ENCODE measurements around the gene CACNG6. TPM values are rescaled to one million over a fixed set of nuclear protein-coding genes. Genes with fewer than 3 reads are reported as not detected.
"Not testable (repeated sequence)": the region's sequence is repeated elsewhere in the genome, so short reads cannot be mapped to it uniquely, and the experiment has no call there.

CACNG6 gene
- total RNA-seq, 1 experiment from 2014 or later, result 0.38 TPM

DNA sequence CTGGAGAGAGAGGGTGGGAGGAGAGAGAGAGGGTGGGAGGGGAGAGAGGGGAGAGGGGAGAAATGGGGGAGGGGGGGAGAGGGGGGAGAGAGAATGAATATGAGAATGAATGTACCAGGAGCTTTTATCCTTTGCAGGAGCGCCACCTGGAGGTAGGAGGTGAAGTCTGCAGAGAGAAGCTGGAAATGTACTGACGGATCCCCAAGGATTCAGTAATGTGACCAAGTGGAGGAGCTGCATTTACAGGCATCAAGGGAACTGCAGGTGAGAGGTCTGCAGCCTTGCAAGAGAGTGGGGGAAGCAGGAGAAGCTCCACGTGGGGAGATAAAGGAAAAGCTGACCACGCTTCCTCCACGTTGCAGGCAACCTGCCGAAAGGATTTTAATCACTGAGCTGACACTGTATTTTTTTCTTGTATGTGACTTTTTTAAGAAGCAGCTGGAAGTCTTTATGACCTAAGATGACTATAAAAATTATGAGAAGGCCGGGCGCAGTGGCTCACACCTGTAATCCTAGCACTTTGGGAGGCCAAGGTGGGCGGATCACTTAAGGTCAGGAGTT is 38.6 kb downstream of the CACNG6 start:
- H3K36me3 ChIP-seq (replicated peaks; ENCODE audit: control insufficient read depth, insufficient read depth, low read length), result no peaks in the 10 kb centered on the region
- no peaks in the 10 kb centered on the region for H3K27me3 ChIP-seq (ENCODE audit: control insufficient read depth, insufficient read depth, low read length)
- peak; percentile 73 for DNase-seq
- no peak overlapping the region for H3K4me3 ChIP-seq (ENCODE audit: insufficient read depth, low read depth, low read length)

DNA sequence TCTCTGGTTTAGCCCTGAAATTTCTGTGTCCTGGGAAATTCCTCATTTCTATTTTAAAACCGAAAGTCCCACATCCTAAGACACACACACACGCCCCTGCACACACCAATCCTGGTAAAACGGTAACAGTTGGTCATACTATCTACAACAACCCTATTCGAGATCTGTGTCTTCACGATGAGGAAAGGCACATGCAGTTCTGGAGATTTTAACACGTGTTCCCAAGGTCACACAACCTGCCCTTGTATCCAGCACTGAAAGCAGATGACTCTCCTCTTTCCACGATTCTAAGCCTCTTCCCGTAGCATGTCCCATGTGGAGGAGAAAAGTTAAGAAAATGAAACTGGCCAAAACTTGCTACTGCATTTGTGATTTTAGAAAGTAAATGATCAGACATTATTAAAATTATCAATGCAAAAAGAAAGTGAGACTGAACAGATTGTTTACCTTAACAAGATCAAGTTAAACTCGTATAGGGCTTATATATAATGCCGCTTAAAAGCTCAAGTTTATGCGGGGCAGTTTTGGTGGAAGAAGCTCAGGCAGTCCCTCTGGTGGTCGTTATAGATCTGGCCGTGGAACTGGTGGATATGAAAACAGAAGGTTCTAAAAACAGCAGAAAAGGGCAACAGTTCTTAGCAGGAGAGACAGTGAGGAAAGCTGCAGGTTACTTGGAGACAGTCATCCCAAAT is 39.6 kb downstream of the CACNG6 start:
- Histone ChIP-seq H3K4me3 (ENCODE audit: insufficient read depth, low read depth, low read length) (no peak overlapping the region), H3K36me3 (replicated peaks; ENCODE audit: control insufficient read depth, insufficient read depth, low read length) (no peaks in the 10 kb centered on the region), H3K27me3 (ENCODE audit: control insufficient read depth, insufficient read depth, low read length) (no peaks in the 10 kb centered on the region)
- peak; percentile 38 for DNase-seq

DNA sequence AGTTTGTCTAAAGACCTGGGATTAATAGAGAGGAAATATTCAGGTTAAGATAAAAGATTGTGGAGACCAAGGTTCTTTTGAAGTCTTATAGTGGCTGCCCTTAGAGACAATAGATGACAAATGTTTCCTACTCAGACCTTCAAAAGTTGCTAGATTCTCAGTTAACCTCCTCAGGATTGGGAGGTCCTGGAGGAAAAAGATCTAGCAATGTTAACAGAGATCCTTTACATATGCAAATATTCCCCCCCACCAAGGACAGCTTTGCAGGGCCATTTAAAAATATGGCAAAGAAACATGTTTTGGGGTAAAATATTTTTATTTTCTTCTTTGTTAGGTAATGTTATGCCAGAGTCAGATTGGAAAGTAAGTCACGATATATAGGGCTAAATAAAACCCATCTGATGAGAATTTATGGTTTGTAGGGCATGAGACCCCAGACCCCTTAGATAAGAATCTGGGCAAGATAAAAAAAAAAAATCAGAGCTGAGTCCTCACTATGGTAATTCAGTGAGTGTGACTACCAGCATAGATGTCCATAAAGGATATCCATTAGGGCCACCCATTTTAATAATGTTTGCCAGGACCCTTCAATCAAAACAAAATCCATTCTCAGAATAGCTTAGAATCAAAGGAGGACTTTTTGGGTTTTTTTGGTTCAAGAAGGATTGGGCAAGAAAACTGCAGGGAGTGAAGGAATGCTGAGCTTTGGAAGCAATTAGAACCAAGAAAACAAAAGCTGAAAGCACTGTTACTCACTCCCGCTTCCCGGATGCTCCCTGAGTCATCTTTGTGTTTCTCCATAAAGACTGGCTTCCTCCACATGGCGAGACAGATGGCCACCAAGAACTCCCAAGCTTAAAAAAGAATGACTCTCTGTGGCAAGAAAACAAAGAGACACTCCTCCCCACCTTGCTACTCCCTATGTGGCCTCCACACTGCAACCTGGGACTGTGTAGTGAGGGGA is 44.1 kb downstream of the CACNG6 start:
- Histone ChIP-seq H3K4me3 (ENCODE audit: insufficient read depth, low read depth, low read length) (no peak overlapping the region; the same call in 1 of the 2 replicates), H3K36me3 (replicated peaks; ENCODE audit: control insufficient read depth, insufficient read depth, low read length) (no peaks in the 10 kb centered on the region), H3K27me3 (ENCODE audit: control insufficient read depth, insufficient read depth, low read length) (no peaks in the 10 kb centered on the region)
- DNase-seq, result peak; percentile 70

DNA sequence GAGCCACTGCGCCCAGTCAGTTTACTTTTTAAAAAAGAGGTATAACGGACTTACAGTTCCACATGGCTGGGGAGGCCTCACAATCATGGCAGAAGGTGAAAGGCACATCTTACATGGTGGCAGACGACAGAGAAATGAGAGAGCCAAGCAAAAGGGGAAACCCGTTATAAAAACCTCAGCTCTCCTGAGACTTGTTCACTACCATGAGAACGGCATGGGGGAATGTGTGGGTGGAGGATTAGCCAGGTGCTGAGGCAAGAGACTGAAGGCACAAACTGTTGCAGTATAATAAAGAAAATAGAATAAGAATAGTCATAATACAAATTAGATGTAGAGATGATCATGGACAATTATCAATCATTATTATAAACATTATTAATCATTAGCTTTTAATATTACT is 45.1 kb downstream of the CACNG6 start:
- not testable (repeated sequence) for H3K27me3 ChIP-seq (ENCODE audit: control insufficient read depth, insufficient read depth, low read length); H3K36me3 ChIP-seq (replicated peaks; ENCODE audit: control insufficient read depth, insufficient read depth, low read length); H3K4me3 ChIP-seq (ENCODE audit: insufficient read depth, low read depth, low read length); DNase-seq

DNA sequence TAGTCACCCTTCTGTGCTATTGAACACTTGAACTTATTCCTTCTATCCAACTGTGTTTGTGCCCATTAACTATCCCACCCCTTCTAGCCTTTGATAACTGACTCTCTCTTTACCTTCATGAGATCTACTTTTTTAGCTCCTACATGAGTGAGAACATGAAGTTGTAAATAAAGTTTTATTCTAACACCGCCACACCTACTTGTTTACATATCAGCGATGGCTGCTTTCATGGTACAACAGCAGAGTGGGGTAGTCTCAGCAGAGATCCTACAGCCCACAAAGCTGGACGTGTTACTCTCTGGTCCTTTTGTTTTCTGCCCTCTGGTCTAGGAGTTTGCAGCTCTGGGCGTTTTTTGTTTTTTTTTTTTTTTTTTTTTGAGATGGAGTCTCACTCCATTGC is 48.6 kb downstream of the CACNG6 start:
- H3K4me3 ChIP-seq (ENCODE audit: insufficient read depth, low read depth, low read length), result no peak overlapping the region
- no peak for DNase-seq
- no peaks in the 10 kb centered on the region for H3K27me3 ChIP-seq (ENCODE audit: control insufficient read depth, insufficient read depth, low read length)
- H3K36me3 ChIP-seq (replicated peaks; ENCODE audit: control insufficient read depth, insufficient read depth, low read length), result no peaks in the 10 kb centered on the region

DNA sequence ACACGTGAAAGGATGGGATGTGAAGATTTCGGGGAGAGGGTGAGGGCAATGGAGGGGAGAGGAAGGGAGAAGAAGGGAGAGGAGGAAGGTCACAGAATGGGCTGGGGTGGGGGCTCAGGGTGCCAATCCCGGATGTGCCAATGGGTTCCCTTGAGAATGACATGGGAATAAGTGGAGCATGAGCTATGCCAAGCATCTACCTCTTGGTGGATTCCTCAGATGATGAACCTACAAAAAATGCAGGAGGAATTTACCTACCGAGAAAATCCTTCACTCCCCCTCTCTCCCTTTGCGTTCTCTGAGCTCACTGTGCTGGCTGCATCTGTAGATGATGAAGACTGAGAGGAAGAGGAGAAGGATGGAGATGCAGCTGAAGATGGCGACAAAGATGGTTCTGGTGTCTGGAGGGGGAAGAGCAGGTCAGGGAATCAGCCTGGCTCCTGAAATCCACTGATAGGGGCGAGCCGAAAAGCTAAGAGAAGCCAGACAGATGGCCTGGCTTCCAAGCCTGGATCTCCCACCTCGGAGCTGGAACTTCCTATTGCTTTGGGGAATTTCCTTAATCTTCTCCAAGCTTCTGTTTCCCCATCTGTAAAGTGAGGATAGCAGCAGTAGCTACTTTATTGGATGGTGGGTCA is 50.7 kb downstream of the CACNG6 start:
- H3K4me3 ChIP-seq (ENCODE audit: insufficient read depth, low read depth, low read length), result no peak overlapping the region
- peak; percentile 37 for DNase-seq
- no peaks in the 10 kb centered on the region for H3K36me3 ChIP-seq (replicated peaks; ENCODE audit: control insufficient read depth, insufficient read depth, low read length)
- H3K27me3 ChIP-seq (ENCODE audit: control insufficient read depth, insufficient read depth, low read length), result no peaks in the 10 kb centered on the region

DNA sequence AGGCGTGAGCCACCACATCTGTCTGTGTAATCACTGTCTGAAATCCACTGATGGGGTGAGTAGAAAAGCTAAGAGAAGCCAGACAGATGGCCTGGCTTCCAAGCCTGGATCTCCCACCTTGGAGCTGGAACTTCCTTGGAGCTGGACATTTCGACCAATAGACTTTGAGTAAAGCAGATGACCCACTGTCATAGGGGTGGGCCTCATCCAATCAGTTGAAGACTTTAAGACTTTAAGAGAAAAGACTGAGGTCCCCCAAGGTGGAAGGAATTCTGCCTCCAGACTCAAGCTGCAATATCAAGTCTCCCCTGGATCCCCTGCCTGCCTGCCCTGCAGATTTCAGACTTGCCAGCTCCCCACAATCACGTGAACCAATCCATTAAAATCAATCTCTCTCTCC is 51.6 kb downstream of the CACNG6 start:
- no peak for DNase-seq
- Histone ChIP-seq H3K36me3 (replicated peaks; ENCODE audit: control insufficient read depth, insufficient read depth, low read length) (no peaks in the 10 kb centered on the region), H3K27me3 (ENCODE audit: control insufficient read depth, insufficient read depth, low read length) (no peaks in the 10 kb centered on the region), H3K4me3 (ENCODE audit: insufficient read depth, low read depth, low read length) (no peak overlapping the region)

DNA sequence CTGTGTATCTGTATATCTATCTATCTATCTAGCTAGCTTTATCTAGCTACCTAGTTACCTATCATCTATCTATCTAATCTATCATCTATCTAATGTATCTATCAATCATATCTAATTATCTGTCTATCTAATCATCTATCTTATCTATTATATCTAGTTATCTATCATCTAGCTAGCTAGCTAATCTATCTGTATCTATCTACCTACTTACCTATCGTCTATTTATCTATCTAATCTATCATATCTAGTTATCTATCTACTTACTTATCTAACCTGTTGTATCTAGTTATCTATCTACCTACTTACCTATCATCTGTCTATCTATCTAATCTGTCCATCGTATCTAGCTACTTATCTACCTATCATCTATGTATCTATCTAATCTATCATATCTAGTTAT is 54.3 kb downstream of the CACNG6 start:
- Histone ChIP-seq H3K27me3 (ENCODE audit: control insufficient read depth, insufficient read depth, low read length) (no peaks in the 10 kb centered on the region), H3K4me3 (ENCODE audit: insufficient read depth, low read depth, low read length) (no peak overlapping the region), H3K36me3 (replicated peaks; ENCODE audit: control insufficient read depth, insufficient read depth, low read length) (no peaks in the 10 kb centered on the region)
- DNase-seq, result no peak

DNA sequence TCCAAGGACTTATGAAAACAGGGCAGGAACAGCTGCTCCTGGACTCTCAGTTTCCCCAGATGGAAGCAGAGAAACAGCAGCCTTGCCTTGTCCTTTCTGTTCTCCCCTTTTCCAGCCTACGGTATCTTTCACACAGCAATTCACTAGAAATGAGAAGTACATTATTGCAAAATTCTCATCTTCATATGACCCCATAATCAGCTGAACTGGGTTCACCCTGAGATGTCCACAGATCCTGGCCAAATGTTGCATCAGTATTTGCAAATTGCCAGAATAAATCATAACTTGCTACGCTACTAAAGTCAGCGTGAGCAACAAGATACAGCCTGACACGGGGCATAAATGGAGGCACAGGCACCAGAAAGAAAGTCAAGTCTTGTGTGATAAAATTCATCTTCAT is 56.2 kb downstream of the CACNG6 start:
- no peak for DNase-seq

More for the DNA sequence above, 56.2 kb downstream of the CACNG6 start:
- no peaks in the 10 kb centered on the region for H3K27me3 ChIP-seq (ENCODE audit: control insufficient read depth, insufficient read depth, low read length)
- H3K4me3 ChIP-seq (ENCODE audit: insufficient read depth, low read depth, low read length), result no peak overlapping the region
- no peaks in the 10 kb centered on the region for H3K36me3 ChIP-seq (replicated peaks; ENCODE audit: control insufficient read depth, insufficient read depth, low read length)

Other genes with a start within 250 kb of the CACNG6 start
- 12.7 and 16.1 TPM in 2 replicates for gene NLRP12, start 167.3 kb upstream of the CACNG6 start, total RNA-seq (2014; rRNA removed; shearing (Covaris generic))
- gene MYADM, start 123.8 kb upstream of the CACNG6 start, total RNA-seq (2014; rRNA removed; shearing (Covaris generic)), result 37.5 and 44.9 TPM in 2 replicates
- 1.1 and 1.7 TPM in 2 replicates for gene PRKCG, start 109.4 kb upstream of the CACNG6 start, total RNA-seq (2014; rRNA removed; shearing (Covaris generic))
- 3.8 and 4.5 TPM in 2 replicates for gene CACNG7, start 82.4 kb upstream of the CACNG6 start, total RNA-seq (2014; rRNA removed; shearing (Covaris generic))
- 0.07 and 0.59 TPM in 2 replicates for gene CACNG8, start 28.7 kb upstream of the CACNG6 start, total RNA-seq (2014; rRNA removed; shearing (Covaris generic))
- gene VSTM1, start 72.3 kb downstream of the CACNG6 start, total RNA-seq (2014; rRNA removed; shearing (Covaris generic)), result not detected in 2 replicates
- not detected in 2 replicates for gene TARM1, start 89.7 kb downstream of the CACNG6 start, total RNA-seq (2014; rRNA removed; shearing (Covaris generic))
- gene OSCAR, start 109.2 kb downstream of the CACNG6 start, total RNA-seq (2014; rRNA removed; shearing (Covaris generic)), result 0.66 and 1.8 TPM in 2 replicates
- gene NDUFA3, start 111.2 kb downstream of the CACNG6 start, total RNA-seq (2014; rRNA removed; shearing (Covaris generic)), result 111 and 113 TPM in 2 replicates
- 22.4 and 24.3 TPM in 2 replicates for gene TFPT, start 124.0 kb downstream of the CACNG6 start, total RNA-seq (2014; rRNA removed; shearing (Covaris generic))
- gene PRPF31, start 124.1 kb downstream of the CACNG6 start, total RNA-seq (2014; rRNA removed; shearing (Covaris generic)), result 81.7 and 100 TPM in 2 replicates
- gene CNOT3, start 146.1 kb downstream of the CACNG6 start, total RNA-seq (2014; rRNA removed; shearing (Covaris generic)), result 17.0 and 24.9 TPM in 2 replicates
- 3.6 and 4.7 TPM in 2 replicates for gene LENG1, start 168.1 kb downstream of the CACNG6 start, total RNA-seq (2014; rRNA removed; shearing (Covaris generic))
- 1.9 and 2.8 TPM in 2 replicates for gene TMC4, start 181.5 kb downstream of the CACNG6 start, total RNA-seq (2014; rRNA removed; shearing (Covaris generic))
- gene MBOAT7, start 197.9 kb downstream of the CACNG6 start, total RNA-seq (2014; rRNA removed; shearing (Covaris generic)), result 76.6 and 88.1 TPM in 2 replicates
- 76.9 and 87.8 TPM in 2 replicates for gene TSEN34, start 199.7 kb downstream of the CACNG6 start, total RNA-seq (2014; rRNA removed; shearing (Covaris generic))
- gene RPS9, start 209.2 kb downstream of the CACNG6 start, total RNA-seq (2014; rRNA removed; shearing (Covaris generic)), result 3,283 and 3,663 TPM in 2 replicates
- not detected in 2 replicates for gene LILRB3, start 231.4 kb downstream of the CACNG6 start, total RNA-seq (2014; rRNA removed; shearing (Covaris generic))

Data from H7 (cell line).